Measurements from ENCODE around the gene GOSR2. TPM values are rescaled to one million over a fixed set of nuclear protein-coding genes. Genes with fewer than 3 reads are reported as not detected.

Gene GOSR2
- total RNA-seq, 1 experiment from 2014 or later, result 50.4 TPM

DNA sequence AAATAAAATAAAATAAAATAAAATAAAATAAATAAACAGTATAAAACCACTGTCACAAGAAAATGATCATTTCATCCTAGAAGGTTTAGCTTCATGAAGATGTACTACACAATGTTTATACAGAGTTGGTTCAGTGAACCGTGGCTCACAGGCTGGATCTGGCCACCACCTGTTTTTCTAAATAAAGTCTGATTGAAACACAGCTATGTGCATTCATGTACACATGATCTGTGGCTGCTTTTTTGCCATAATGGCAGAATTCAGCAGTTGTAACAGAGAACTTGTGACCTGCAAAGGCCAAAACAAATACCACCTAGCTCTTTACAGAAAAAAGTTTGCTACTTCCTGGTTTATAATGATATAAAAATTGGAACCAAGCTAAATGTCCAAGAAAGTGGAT is 68.7 kb downstream of the GOSR2 start:
- no peak for DNase-seq (ENCODE audit: low spot score)

Other genes with a start within 250 kb of the GOSR2 start
- gene WNT3, start 104.5 kb upstream of the GOSR2 start, total RNA-seq (2014; rRNA removed; shearing (Covaris generic)), result 5.3 and 6.0 TPM in 2 replicates
- not detected in 2 replicates for gene WNT9B, start 71.6 kb upstream of the GOSR2 start, total RNA-seq (2014; rRNA removed; shearing (Covaris generic))
- not detected in 2 replicates for gene RPRML, start 56.1 kb downstream of the GOSR2 start, total RNA-seq (2014; rRNA removed; shearing (Covaris generic))

All from A172 (cell line).